AG04450 (cell line): ENCODE results near the gene TMEM61. TPM values are rescaled to one million over a fixed set of nuclear protein-coding genes. Genes with fewer than 3 reads are reported as not detected.

Source experiments
- CTCF ChIA-PET: fragments of 300-600, 350-600 bp; formaldehyde crosslinking; extraction: SDS; loops from one replicate; lab custom pipeline; 2022; ENCODE audit warnings: antibody characterized with exemption, inconsistent platforms; lab: Charles Lee
- POLR2A ChIA-PET: fragments of 350-600 bp; formaldehyde crosslinking; extraction: SDS; loops from one replicate; lab custom pipeline; 2021; ENCODE audit warnings: antibody characterized with exemption, inconsistent platforms; lab: Yijun Ruan, JAX
- DNase-seq: peaks from one replicate; pipeline ENCODE4 v3.0.0-alpha.2; 2011; ENCODE audit warnings: low read depth, low spot score
- H3K27ac ChIP-seq: one replicate; pipeline ENCODE4 v1.5.1; 2012; ENCODE audit warnings: low read depth, low read length, control low read depth
- H3K27me3 ChIP-seq: one replicate; pipeline ENCODE4 v1.6.0; 2012; ENCODE audit warnings: low read length; ENCODE audit not compliant: control insufficient read depth, insufficient read depth
- H3K4me3 ChIP-seq: 2 replicates; pipeline ENCODE4 v1.5.1; 2011; ENCODE audit warnings: mild to moderate bottlenecking, low read depth, low read length, control low read depth
- H3K9me3 ChIP-seq: 2 replicates; pipeline ENCODE4 v1.5.1; 2012; ENCODE audit warnings: low read length; ENCODE audit not compliant: control insufficient read depth, insufficient read depth
- polyA plus RNA-seq: library from polyadenylated mRNA; depleted of rRNA; stranded (reverse); fragments of >200 nt; gene quantifications from 2 replicates; pipeline ENCODE4 v1.2.3, GENCODE V29; 2011
- TF ChIP-seq, protein P1 (sequence below): IDR thresholded peaks from 2 replicates; pipeline ENCODE4 v1.5.1; 2011; ENCODE audit warnings: low read depth, low read length, control low read depth, inconsistent platforms

Gene TMEM61
- polyA plus RNA-seq, 1 experiment, result not detected

GRCh38 chr1:54990916-54991315 lies 10.5 kb downstream of the TMEM61 start:
- H3K27ac ChIP-seq, result no peak overlapping the region
- DNase-seq, result no peak
- no peaks in the 10 kb centered on the region for H3K9me3 ChIP-seq
- peaks cover 28% of the 10 kb centered on the region for H3K27me3 ChIP-seq
- TF ChIP-seq, protein P1, sequence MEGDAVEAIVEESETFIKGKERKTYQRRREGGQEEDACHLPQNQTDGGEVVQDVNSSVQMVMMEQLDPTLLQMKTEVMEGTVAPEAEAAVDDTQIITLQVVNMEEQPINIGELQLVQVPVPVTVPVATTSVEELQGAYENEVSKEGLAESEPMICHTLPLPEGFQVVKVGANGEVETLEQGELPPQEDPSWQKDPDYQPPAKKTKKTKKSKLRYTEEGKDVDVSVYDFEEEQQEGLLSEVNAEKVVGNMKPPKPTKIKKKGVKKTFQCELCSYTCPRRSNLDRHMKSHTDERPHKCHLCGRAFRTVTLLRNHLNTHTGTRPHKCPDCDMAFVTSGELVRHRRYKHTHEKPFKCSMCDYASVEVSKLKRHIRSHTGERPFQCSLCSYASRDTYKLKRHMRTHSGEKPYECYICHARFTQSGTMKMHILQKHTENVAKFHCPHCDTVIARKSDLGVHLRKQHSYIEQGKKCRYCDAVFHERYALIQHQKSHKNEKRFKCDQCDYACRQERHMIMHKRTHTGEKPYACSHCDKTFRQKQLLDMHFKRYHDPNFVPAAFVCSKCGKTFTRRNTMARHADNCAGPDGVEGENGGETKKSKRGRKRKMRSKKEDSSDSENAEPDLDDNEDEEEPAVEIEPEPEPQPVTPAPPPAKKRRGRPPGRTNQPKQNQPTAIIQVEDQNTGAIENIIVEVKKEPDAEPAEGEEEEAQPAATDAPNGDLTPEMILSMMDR, result no peak
- no peak overlapping the region for H3K4me3 ChIP-seq
- ChIA-PET POLR2A (no interaction called here), CTCF (interaction anchor here (1.1 to 2.0 kb wide), 3 partner anchors 18 to 46 kb away, joined by 3 to 7 read pairs (median 6); no protein-coding TSS in a partner anchor)

DNA sequence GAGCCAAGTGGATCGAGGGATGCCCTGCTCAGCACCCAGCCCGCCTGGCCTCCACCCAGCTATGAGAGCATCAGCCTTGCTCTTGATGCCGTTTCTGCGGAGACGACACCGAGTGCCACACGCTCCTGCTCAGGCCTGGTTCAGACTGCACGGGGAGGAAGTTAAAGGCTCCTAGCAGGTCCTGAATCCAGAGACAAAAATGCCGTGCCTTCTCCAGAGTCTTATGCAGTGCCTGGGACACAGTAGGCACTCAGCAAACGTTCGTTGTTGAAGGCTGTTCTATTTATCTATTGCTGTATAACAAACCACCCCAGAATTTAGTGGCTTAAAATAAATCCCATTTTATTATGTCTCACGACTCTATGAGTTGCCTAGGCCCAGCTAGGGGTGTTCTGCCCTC lies 11.5 kb downstream of the TMEM61 start:
- DNase-seq, result no peak
- H3K27me3 ChIP-seq, result peaks cover 35% of the 10 kb centered on the region
- CTCF ChIA-PET, result interaction anchor here (0.6 to 1.3 kb wide), 3 partner anchors 31 to 565 kb away, joined by 3 to 7 read pairs (median 3); no protein-coding TSS in a partner anchor
- no peak overlapping the region for H3K27ac ChIP-seq
- no peaks in the 10 kb centered on the region; the same call in 1 of the 2 replicates for H3K9me3 ChIP-seq
- POLR2A ChIA-PET, result no interaction called here
- TF ChIP-seq, protein P1, result no peak
- no peak overlapping the region for H3K4me3 ChIP-seq

GRCh38 chr1:54993140-54993539 lies 12.7 kb downstream of the TMEM61 start:
- Histone ChIP-seq H3K9me3 (no peaks in the 10 kb centered on the region; the same call in 1 of the 2 replicates), H3K4me3 (no peak overlapping the region), H3K27ac (no peak overlapping the region), H3K27me3 (peaks cover 46% of the 10 kb centered on the region)
- CTCF ChIA-PET, result interaction anchor here (1.1 to 1.7 kb wide), 2 partner anchors 42 to 48 kb away, joined by 4 to 11 read pairs; no protein-coding TSS in a partner anchor
- TF ChIP-seq, protein P1, result no peak
- POLR2A ChIA-PET, result no interaction called here
- no peak for DNase-seq

DNA sequence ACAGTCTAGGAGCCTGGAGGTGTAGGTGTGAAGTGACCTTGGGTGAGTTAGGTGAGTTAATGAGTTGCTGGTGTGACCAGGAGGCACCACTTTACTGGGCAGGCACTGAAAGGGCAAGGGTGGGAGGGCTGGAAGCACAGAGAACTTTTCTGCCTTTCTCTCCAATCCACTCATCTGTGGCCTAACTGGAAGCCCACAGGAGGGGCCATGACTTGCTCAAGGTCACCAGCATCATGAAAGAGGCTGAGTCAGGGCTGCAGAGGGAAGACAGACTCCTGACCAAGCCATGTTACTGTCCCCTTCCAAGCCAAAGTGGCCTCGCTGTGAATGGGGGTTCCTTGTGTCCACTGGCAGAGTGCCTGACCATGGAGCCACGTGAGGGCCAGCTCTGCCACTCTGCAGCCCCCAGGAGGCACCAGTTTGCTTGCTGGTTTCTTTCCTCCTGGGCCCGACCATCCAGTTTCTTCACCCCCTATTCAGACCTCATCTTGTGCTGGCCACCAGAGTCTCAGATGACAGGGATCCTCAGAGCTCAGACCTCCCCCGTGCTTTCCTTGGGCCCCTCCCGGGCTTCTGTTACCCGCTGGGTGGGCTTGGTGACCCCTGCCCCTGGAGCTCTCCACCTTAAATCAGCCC lies 14.0 kb downstream of the TMEM61 start:
- ChIA-PET CTCF (interaction anchor here (5.0 kb wide), 1 partner anchor 46 kb away, joined by 223 read pairs; no protein-coding TSS in a partner anchor), POLR2A (no interaction called here)
- DNase-seq, result no peak
- Histone ChIP-seq H3K9me3 (no peaks in the 10 kb centered on the region; the same call in 1 of the 2 replicates), H3K4me3 (no peak overlapping the region), H3K27me3 (peaks cover 55% of the 10 kb centered on the region), H3K27ac (no peak overlapping the region)
- TF ChIP-seq, protein P1, result no peak
